IMR-90 (cell line): ENCODE results near the gene IFIT5.

ENCODE experiments used
- BHLHE40 ChIP-seq: fragments of 150-350 bp; IDR thresholded peaks from 2 replicates; pipeline ENCODE4 v1.6.1; 2016; ENCODE audit warnings: mild to moderate bottlenecking, low read depth, low read length
- CHD1 ChIP-seq: IDR thresholded peaks from 2 replicates; pipeline ENCODE4 v1.6.1; 2012; ENCODE audit warnings: low read depth, low read length, improper control_type of control experiment
- FOS ChIP-seq: fragments of 150-350 bp; IDR thresholded peaks from 2 replicates; pipeline ENCODE4 v1.6.1; 2016; ENCODE audit warnings: low read depth, low read length
- MAZ ChIP-seq: IDR thresholded peaks from 2 replicates; pipeline ENCODE4 v1.6.1; 2012; ENCODE audit warnings: low read depth, mild to moderate bottlenecking, low read length, improper control_type of control experiment, moderate library complexity, borderline replicate concordance
- MXI1 ChIP-seq: IDR thresholded peaks from 2 replicates; pipeline ENCODE4 v1.6.1; 2012; ENCODE audit warnings: low read depth, mild to moderate bottlenecking, low read length, moderate library complexity, borderline replicate concordance
- POLR2A ChIP-seq: IDR thresholded peaks from 2 replicates; pipeline ENCODE4 v1.6.1; 2012; ENCODE audit warnings: mild to moderate bottlenecking, low read depth, low read length
- RAD21 ChIP-seq: IDR thresholded peaks from 2 replicates; pipeline ENCODE4 v1.6.1; 2012; ENCODE audit warnings: low read length, improper control_type of control experiment
- RCOR1 ChIP-seq: IDR thresholded peaks from 2 replicates; pipeline ENCODE4 v1.6.1; 2012; ENCODE audit warnings: mild to moderate bottlenecking, low read length, improper control_type of control experiment; ENCODE audit not compliant: insufficient replicate concordance
- RFX5 ChIP-seq: IDR thresholded peaks from 2 replicates; pipeline ENCODE4 v1.8.0; 2012; ENCODE audit warnings: low read depth, mild to moderate bottlenecking, low read length, moderate library complexity
- TF ChIP-seq, protein P1 (sequence below): conservative IDR thresholded peaks from 2 replicates; pipeline ENCODE4 v1.5.1; 2012; ENCODE audit warnings: mild to moderate bottlenecking, low read depth, low read length, improper control_type of control experiment
- TF ChIP-seq, protein P2 (sequence below): fragments of 150-350 bp; IDR thresholded peaks from 2 replicates; pipeline ENCODE4 v1.6.1; 2016; ENCODE audit warnings: low read depth, mild to moderate bottlenecking, low read length, moderate library complexity, borderline replicate concordance

DNA sequence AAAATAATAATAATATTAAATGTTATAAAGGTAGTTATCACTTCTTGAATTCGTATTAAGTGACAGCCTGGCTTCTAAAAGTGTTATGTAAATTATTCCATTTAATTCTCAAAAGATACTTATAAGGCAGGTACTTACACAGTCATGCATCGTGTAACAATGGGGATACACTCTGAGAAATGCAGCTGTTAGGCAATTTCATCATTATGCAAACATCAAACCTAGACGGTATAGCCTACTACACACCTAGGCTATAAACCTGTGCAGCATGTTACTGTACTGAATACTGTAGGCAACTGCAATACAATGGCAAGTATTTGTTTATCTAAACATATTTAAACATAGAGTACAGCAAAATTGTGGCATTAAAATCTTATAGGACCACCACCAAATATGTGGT lies 20.5 kb upstream of the IFIT5 start:
- TF ChIP-seq FOS, result no peak
- TF ChIP-seq, protein P1, sequence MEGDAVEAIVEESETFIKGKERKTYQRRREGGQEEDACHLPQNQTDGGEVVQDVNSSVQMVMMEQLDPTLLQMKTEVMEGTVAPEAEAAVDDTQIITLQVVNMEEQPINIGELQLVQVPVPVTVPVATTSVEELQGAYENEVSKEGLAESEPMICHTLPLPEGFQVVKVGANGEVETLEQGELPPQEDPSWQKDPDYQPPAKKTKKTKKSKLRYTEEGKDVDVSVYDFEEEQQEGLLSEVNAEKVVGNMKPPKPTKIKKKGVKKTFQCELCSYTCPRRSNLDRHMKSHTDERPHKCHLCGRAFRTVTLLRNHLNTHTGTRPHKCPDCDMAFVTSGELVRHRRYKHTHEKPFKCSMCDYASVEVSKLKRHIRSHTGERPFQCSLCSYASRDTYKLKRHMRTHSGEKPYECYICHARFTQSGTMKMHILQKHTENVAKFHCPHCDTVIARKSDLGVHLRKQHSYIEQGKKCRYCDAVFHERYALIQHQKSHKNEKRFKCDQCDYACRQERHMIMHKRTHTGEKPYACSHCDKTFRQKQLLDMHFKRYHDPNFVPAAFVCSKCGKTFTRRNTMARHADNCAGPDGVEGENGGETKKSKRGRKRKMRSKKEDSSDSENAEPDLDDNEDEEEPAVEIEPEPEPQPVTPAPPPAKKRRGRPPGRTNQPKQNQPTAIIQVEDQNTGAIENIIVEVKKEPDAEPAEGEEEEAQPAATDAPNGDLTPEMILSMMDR, result no peak
- no peak for TF ChIP-seq MXI1
- TF ChIP-seq RAD21, result no peak
- no peak for TF ChIP-seq POLR2A
- TF ChIP-seq BHLHE40, result no peak
- TF ChIP-seq RFX5, result no peak
- TF ChIP-seq RCOR1, result no peak
- no peak for TF ChIP-seq MAZ
- TF ChIP-seq, protein P2, sequence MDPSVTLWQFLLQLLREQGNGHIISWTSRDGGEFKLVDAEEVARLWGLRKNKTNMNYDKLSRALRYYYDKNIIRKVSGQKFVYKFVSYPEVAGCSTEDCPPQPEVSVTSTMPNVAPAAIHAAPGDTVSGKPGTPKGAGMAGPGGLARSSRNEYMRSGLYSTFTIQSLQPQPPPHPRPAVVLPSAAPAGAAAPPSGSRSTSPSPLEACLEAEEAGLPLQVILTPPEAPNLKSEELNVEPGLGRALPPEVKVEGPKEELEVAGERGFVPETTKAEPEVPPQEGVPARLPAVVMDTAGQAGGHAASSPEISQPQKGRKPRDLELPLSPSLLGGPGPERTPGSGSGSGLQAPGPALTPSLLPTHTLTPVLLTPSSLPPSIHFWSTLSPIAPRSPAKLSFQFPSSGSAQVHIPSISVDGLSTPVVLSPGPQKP, result no peak
- TF ChIP-seq CHD1, result no peak
